Cardiac muscle cell (in vitro differentiated cells and primary cell): ENCODE data around the gene SPRYD3. TPM values are rescaled to one million over a fixed set of nuclear protein-coding genes. Genes with fewer than 3 reads are reported as not detected.

Experiments used
- DNase-seq, 2 donors: peaks; one replicate each; pipeline versions ENCODE4 v3.0.0 to v3.0.0-alpha.2; 2010 to 2017; ENCODE audit warnings: low read depth in 1 of 2, low spot score in 1 of 2
- H3K27ac ChIP-seq: fragments of 200-600 bp; sonication (generic); 2 replicates; pipeline ENCODE4 v1.5.1; 2016
- H3K27me3 ChIP-seq: fragments of 200-600 bp; sonication (generic); 2 replicates; pipeline ENCODE4 v1.6.0; 2016; ENCODE audit warnings: control low read depth
- H3K36me3 ChIP-seq: fragments of 200-600 bp; sonication (generic); 2 replicates; pipeline ENCODE4 v1.5.1; 2016; ENCODE audit warnings: control low read depth
- H3K4me1 ChIP-seq: fragments of 200-600 bp; sonication (generic); 2 replicates; pipeline ENCODE4 v1.8.1; 2017; ENCODE audit warnings: low read depth, mild to moderate bottlenecking, mixed run types
- H3K4me3 ChIP-seq: fragments of 200-600 bp; sonication (generic); 2 replicates; pipeline ENCODE4 v1.5.1; 2016; ENCODE audit warnings: mild to moderate bottlenecking
- H3K9me3 ChIP-seq: fragments of 200-600 bp; sonication (generic); 2 replicates; pipeline ENCODE4 v1.5.1; 2017; ENCODE audit warnings: low read depth, mild to moderate bottlenecking, control low read depth
- polyA plus RNA-seq: library from polyadenylated mRNA; unstranded; fragments of >200 nt; fragmentation: Nextera tagmentation; extraction: Ambion mirVana; gene quantifications from 2 replicates; pipeline ENCODE4 v1.2.1, GENCODE V29; 2016
- total RNA-seq: library from RNA; depleted of rRNA; stranded (reverse); fragments of >200 nt; gene quantifications from 2 replicates; pipeline ENCODE4 v1.2.3, GENCODE V29; 2016
- TF ChIP-seq, protein P1 (sequence below): IDR thresholded peaks from 2 replicates; pipeline ENCODE4 v1.5.1; 2012; ENCODE audit warnings: low read depth, mild to moderate bottlenecking, low read length

Gene SPRYD3
- total and polyA plus RNA-seq, 2 experiments from 2014 or later, result 14.8 to 17.6 TPM

DNA sequence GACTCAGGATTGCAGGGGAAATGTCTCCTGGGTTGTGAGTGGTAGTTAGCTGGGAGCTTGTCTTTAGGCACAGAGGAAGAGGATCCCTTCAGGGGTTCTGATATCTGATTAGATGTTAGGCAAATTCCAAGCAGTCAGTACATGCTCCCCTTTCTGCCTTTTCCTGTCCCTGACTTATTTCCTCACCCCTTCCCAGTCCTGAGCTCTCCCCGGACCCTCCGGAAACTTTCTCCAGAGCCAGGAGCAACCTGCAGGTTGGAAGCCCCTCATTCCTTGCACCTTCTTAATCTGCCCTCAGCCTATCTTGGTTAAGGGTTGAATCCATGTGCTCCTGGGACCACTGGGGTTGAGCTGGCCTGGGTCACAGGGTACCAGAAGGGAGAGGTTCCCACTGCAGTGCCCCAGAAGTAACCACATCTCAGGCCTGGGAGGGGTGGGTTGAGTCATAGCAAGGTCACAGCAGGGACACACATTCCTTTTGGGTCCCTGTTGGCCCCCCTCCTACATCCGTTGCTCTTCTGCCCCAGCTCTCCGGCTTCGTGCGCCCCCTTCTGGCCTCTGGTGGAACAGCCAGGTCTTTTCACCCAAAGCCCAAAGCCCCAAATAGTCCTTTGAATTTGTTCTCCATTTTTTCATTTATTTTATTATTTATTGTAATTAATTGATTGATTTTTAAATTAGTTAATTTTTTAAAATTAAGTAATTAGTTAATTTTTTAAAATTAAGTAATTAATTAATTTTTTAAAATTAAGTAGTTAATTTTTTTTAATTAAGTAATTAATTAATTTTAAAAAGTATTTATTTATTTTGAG, 20.1 kb upstream of the SPRYD3 start:
- peak; percentile 89 to 96 for DNase-seq
- TF ChIP-seq, protein P1, sequence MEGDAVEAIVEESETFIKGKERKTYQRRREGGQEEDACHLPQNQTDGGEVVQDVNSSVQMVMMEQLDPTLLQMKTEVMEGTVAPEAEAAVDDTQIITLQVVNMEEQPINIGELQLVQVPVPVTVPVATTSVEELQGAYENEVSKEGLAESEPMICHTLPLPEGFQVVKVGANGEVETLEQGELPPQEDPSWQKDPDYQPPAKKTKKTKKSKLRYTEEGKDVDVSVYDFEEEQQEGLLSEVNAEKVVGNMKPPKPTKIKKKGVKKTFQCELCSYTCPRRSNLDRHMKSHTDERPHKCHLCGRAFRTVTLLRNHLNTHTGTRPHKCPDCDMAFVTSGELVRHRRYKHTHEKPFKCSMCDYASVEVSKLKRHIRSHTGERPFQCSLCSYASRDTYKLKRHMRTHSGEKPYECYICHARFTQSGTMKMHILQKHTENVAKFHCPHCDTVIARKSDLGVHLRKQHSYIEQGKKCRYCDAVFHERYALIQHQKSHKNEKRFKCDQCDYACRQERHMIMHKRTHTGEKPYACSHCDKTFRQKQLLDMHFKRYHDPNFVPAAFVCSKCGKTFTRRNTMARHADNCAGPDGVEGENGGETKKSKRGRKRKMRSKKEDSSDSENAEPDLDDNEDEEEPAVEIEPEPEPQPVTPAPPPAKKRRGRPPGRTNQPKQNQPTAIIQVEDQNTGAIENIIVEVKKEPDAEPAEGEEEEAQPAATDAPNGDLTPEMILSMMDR, result peak; percentile 94
- peaks cover 33% of the 10 kb centered on the region for H3K4me1 ChIP-seq
- H3K27ac ChIP-seq, result no peak overlapping the region
- peaks cover 3% of the 10 kb centered on the region for H3K27me3 ChIP-seq
- no peak overlapping the region for H3K4me3 ChIP-seq
- no peaks in the 10 kb centered on the region for H3K9me3 ChIP-seq
- H3K36me3 ChIP-seq, result no peaks in the 10 kb centered on the region

DNA sequence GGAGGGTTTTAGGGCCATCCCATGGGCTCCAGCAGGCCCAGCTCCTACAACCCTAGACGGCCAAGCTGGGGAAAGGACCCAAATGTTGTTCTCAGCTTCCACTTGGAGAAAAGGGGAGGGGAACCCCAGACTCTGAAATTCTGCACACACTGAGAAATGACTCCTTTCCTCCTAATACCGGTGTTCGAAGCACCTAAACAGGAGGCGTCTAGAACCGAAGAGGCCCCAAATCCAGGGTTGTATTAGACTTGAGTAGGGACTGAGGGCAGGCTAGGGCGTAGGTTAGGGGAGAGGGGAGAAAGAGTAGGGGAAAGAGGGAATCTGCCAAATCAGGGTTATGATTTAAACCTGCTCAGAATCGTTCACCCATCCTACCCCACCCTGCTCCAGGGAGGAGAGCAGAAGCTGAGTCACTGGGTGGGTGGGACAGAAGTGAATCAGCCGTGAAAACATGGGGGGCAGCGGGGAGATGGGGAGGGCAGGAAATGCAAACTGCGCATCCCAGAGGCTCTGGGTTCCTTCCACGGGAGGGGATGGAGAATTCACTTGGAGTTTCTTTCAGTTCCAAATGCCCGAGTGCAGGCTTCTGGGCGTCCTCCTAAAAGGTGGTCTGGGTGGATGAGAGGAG, 19.3 kb upstream of the SPRYD3 start:
- H3K27ac ChIP-seq, result no peak overlapping the region
- DNase-seq, result peak in 1 of 2 donors; percentile 56
- TF ChIP-seq, protein P1, result no peak
- H3K4me1 ChIP-seq, result peaks cover 25% of the 10 kb centered on the region
- H3K27me3 ChIP-seq, result peaks cover 3% of the 10 kb centered on the region
- H3K9me3 ChIP-seq, result no peaks in the 10 kb centered on the region
- no peaks in the 10 kb centered on the region for H3K36me3 ChIP-seq
- H3K4me3 ChIP-seq, result peak overlapping the region; percentile 45

DNA sequence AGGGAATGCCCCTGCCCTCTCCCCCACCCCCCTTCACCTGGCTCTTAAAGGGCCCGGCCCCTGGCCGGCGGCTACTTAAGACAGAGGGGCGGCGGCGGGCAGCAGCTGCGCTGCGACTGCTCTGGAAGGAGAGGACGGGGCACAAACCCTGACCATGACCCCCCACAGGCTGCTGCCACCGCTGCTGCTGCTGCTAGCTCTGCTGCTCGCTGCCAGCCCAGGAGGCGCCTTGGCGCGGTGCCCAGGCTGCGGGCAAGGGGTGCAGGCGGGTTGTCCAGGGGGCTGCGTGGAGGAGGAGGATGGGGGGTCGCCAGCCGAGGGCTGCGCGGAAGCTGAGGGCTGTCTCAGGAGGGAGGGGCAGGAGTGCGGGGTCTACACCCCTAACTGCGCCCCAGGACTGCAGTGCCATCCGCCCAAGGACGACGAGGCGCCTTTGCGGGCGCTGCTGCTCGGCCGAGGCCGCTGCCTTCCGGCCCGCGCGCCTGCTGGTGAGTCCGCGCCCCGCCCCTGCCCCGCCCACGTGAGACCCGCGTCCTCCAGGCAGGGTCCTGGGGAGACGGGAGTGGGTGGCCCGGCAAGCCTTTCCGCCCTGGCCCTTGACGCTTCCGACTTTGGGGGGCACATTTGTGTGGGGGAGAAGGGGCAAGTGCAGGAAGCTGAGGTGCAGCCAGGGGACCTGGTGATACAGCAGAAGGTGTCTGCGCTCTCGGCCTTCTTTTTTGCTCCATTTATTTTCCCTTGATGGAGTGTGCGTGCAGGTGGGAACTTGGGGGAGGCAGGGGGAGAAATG, 18.6 kb upstream of the SPRYD3 start, which contains the start of gene IGFBP6:
Gene IGFBP6, plus strand, starts transcription at position 104 of the 790 bp plus-strand sequence. Its CDS starts 51 bp downstream, at position 155.
- peaks cover 3% of the 10 kb centered on the region for H3K27me3 ChIP-seq
- peak within 1 kb of the TSS; percentile 45 for H3K4me3 ChIP-seq
- H3K4me1 ChIP-seq, result peaks cover 18% of the 10 kb centered on the region
- H3K9me3 ChIP-seq, result no peaks in the 10 kb centered on the region
- no peak within 1 kb of the TSS for H3K27ac ChIP-seq
- DNase-seq, result peak; percentile 44 to 69
- H3K36me3 ChIP-seq, result no peaks in the 10 kb centered on the region
- TF ChIP-seq, protein P1, result no peak

DNA sequence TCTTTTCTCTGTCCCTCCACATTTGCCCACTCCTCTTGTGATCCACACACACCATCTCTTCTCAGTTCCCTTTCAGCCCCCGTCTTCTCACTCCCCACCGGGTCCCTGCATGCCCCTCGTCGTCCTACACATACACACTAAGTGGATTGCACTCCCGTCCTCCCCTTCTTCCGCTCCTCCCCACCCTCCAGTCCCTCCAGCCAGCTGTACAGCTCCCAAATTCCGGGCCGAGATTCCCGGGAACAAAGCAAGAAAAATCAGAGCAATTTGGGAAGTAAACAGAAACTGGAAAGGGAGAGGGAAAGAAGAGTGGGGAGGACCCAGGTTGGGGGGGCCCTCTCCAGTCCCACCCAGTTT, 18.0 kb upstream of the SPRYD3 start:
- peak in 1 of 2 donors; percentile 48 for DNase-seq
- Histone ChIP-seq H3K4me3 (peak overlapping the region; percentile 45), H3K27me3 (peaks cover 3% of the 10 kb centered on the region), H3K4me1 (peaks cover 15% of the 10 kb centered on the region), H3K27ac (no peak overlapping the region), H3K9me3 (no peaks in the 10 kb centered on the region), H3K36me3 (no peaks in the 10 kb centered on the region)
- TF ChIP-seq, protein P1, result no peak

DNA sequence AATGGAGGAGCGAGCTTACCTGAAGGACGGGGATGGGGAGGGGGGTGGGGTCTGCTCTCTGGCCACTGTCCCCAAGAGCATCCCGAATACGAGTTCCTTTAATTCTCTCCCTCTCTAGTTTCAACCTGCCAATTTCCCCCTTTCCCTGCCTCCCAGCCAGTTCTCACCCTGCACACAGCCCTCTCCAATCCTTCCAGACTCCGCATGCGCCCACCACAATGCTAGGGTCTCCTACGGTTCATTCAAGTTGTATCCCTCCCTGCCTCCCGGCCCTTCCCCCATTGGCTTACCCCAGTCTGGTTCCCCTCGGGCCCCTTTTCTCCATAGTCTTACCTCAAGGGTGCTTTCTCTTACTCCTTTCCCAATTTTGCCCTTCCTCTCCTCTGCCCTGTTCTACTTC, 17.6 kb upstream of the SPRYD3 start:
- Histone ChIP-seq H3K27me3 (peaks cover 3% of the 10 kb centered on the region), H3K4me1 (peaks cover 15% of the 10 kb centered on the region), H3K27ac (no peak overlapping the region), H3K36me3 (no peaks in the 10 kb centered on the region), H3K9me3 (no peaks in the 10 kb centered on the region), H3K4me3 (peak overlapping the region; percentile 45)
- TF ChIP-seq, protein P1, result no peak
- no peak for DNase-seq
